ENCODE results near the gene RGS16. TPM values are rescaled to one million over a fixed set of nuclear protein-coding genes. Genes with fewer than 3 reads are reported as not detected.

Gene RGS16
- total RNA-seq, 1 experiment from 2014 or later: 6.5 TPM

DNA sequence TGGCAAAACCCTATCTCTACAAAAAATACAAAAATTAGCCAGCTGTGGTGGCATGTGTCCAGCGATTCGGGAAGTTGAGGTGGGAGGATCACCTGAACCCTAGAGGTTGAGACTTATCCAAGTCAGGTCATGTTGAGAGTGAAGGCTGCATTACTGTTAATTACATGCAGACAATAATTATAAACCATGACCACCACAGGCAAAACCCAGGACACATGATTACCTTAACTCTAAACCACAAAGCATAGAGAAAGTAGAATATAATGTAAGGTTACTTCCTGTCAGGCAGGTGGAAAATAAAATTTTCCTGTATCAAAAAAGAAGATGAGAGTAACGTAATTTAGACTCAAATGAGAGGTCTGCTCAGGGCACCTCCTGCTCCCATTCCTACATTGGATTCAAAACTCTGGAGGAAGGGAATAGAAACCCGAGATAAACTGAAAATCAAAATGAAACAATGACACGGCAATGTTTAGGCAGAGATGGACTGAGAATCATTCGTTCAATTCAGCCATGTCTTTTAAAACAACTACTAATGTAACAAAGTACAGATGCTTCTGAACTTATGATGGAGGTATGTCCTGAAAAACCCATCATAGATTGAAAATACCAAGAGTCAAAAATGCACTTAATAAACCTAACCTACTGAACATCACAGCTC is 46.6 kb upstream of the RGS16 start:
- BruUV-seq (replicated peaks): no TSS peak
- intact Hi-C loops (cut with micrococcal nuclease): no loop called here
- H3K9ac ChIP-seq (ENCODE audit: low read length): no peak overlapping the region

More for the DNA sequence above, 46.6 kb upstream of the RGS16 start:
- DNase-seq (ENCODE audit: low read depth, low spot score): no peak
- RAD21 ChIA-PET (ENCODE audit: low non-redundant PET in 1 of 2, low total read pairs in 2 of 2, uncharacterized antibody in 2 of 2, unreplicated experiment in 2 of 2): no interaction called here
- POLR2A ChIA-PET: no interaction called here
- CTCF ChIA-PET: no interaction called here
- Histone ChIP-seq H3K27ac (ENCODE audit: low read depth, low read length) (no peak overlapping the region), H2AFZ (ENCODE audit: low read depth, low read length, poor library complexity, severe bottlenecking) (no peak overlapping the region), H3K36me3 (ENCODE audit: control insufficient read depth in 1 of 2, insufficient read depth in 2 of 2, low read length in 2 of 2) (no peaks in the 10 kb centered on the region), H3K79me2 (ENCODE audit: insufficient read depth, low read length) (no peaks in the 10 kb centered on the region), H3K9me2 (ENCODE audit: insufficient read depth) (no peaks in the 10 kb centered on the region), H3K27me3 (ENCODE audit: insufficient read depth, low read length) (no peaks in the 10 kb centered on the region), H4K20me1 (ENCODE audit: insufficient read depth) (no peaks in the 10 kb centered on the region), H3K9me3 (ENCODE audit: control insufficient read depth in 1 of 2, insufficient read depth in 1 of 2, low read depth in 1 of 2, low read length in 2 of 2) (no peaks in the 10 kb centered on the region), H3K4me1 (ENCODE audit: control insufficient read depth in 1 of 2, insufficient read depth in 2 of 2, low read length in 2 of 2) (no peaks in the 10 kb centered on the region), H3K4me2 (ENCODE audit: low read length) (no peak overlapping the region), H3K4me3 (replicated peaks in 1 of 2; ENCODE audit: low read depth in 1 of 2, low read length in 2 of 2) (no peak overlapping the region)
- no peak for ATAC-seq
- no peak for TF ChIP-seq SP1 (IDR thresholded peaks at IDR 0.05; ENCODE audit: low read depth)
- TF ChIP-seq MAX (IDR thresholded peaks at IDR 0.05): no peak
- TF ChIP-seq RAD21 (IDR thresholded peaks at IDR 0.05; ENCODE audit: low read depth): no peak
- no peak for TF ChIP-seq EGR1 (IDR thresholded peaks at IDR 0.05; ENCODE audit: low read depth)
- no peak for TF ChIP-seq REST (IDR thresholded peaks at IDR 0.05; ENCODE audit: low read depth)
- no peak for TF ChIP-seq ZNF274 (IDR thresholded peaks at IDR 0.05; ENCODE audit: low read depth, low read length)
- no peak for TF ChIP-seq CBX3 (IDR thresholded peaks at IDR 0.05; ENCODE audit: low read depth)
- no peak for TF ChIP-seq TCF7L2 (IDR thresholded peaks at IDR 0.05; ENCODE audit: borderline replicate concordance, extremely low read depth, insufficient read depth, insufficient read length)
- no peak for TF ChIP-seq ELF1 (IDR thresholded peaks at IDR 0.05; ENCODE audit: borderline replicate concordance, low read depth)
- TF ChIP-seq ZFX (IDR thresholded peaks at IDR 0.05): no peak
- TF ChIP-seq FOSL1 (IDR thresholded peaks at IDR 0.05; ENCODE audit: low read depth): no peak
- no peak for TF ChIP-seq EZH2phosphoT487 (IDR thresholded peaks at IDR 0.05; ENCODE audit: borderline replicate concordance)

Data from HCT116 (cell line).